H9 (cell line): Measurements from ENCODE around the gene ANKS1B. TPM values are rescaled to one million over a fixed set of nuclear protein-coding genes. Genes with fewer than 3 reads are reported as not detected.
A peak's percentile ranks its signal among the peaks of the same experiment; 100 is the strongest.

Source experiments
- DNase-seq: peaks from one replicate; pipeline ENCODE4 v3.0.0-alpha.2; 2017
- H2AFZ ChIP-seq: one replicate; pipeline ENCODE4 v1.6.1; 2013; ENCODE audit warnings: mild to moderate bottlenecking, low read length, control low read depth, moderate library complexity
- H2AK5ac ChIP-seq: 2 replicates; pipeline ENCODE4 v1.6.1; 2013; ENCODE audit warnings: low read length, control low read depth, mixed read lengths; ENCODE audit not compliant: insufficient read length
- H2BK120ac ChIP-seq: one replicate; pipeline ENCODE4 v1.6.1; 2013; ENCODE audit warnings: low read depth, mild to moderate bottlenecking, low read length, control low read depth, inconsistent platforms; ENCODE audit not compliant: poor library complexity, severe bottlenecking
- H2BK12ac ChIP-seq: 2 replicates; pipeline ENCODE4 v1.6.1; 2013; ENCODE audit warnings: low read length, control low read depth, mixed read lengths, low read depth; ENCODE audit not compliant: insufficient read length
- H2BK15ac ChIP-seq: 2 replicates; pipeline ENCODE4 v1.6.1; 2013; ENCODE audit warnings: low read depth, low read length, control low read depth
- H2BK20ac ChIP-seq: one replicate; pipeline ENCODE4 v1.6.1; 2013; ENCODE audit warnings: low read depth, mild to moderate bottlenecking, low read length, control low read depth, inconsistent platforms; ENCODE audit not compliant: poor library complexity, severe bottlenecking
- H2BK5ac ChIP-seq: 2 replicates; pipeline ENCODE4 v1.6.1; 2013; ENCODE audit warnings: low read length, control low read depth, mixed read lengths; ENCODE audit not compliant: insufficient read length
- H3K14ac ChIP-seq: 2 replicates; pipeline ENCODE4 v1.6.1; 2013; ENCODE audit warnings: low read length, control low read depth; ENCODE audit not compliant: insufficient read depth
- H3K18ac ChIP-seq: 2 replicates; pipeline ENCODE4 v1.6.1; 2013; ENCODE audit warnings: low read depth, mild to moderate bottlenecking, mixed read lengths, low read length, control low read depth; ENCODE audit not compliant: insufficient read length
- H3K23ac ChIP-seq: 2 replicates; pipeline ENCODE4 v1.6.1; 2013; ENCODE audit warnings: low read length, control low read depth, mixed read lengths, low read depth; ENCODE audit not compliant: insufficient read length
- H3K23me2 ChIP-seq: 2 replicates; pipeline ENCODE4 v1.6.1; 2013; ENCODE audit warnings: low read depth, mild to moderate bottlenecking, mixed read lengths, low read length, control low read depth; ENCODE audit not compliant: insufficient read length, poor library complexity, severe bottlenecking
- H3K27ac ChIP-seq: 2 replicates; pipeline ENCODE4 v1.5.1; 2013; ENCODE audit warnings: low read length, control low read depth, mixed read lengths, low read depth; ENCODE audit not compliant: insufficient read length
- H3K27me3 ChIP-seq: 2 replicates; pipeline ENCODE4 v1.6.1; 2013; ENCODE audit warnings: low read length, control low read depth, inconsistent platforms; ENCODE audit not compliant: insufficient read depth
- H3K4ac ChIP-seq: 2 replicates; pipeline ENCODE4 v1.6.1; 2013; ENCODE audit warnings: low read depth, mild to moderate bottlenecking, control low read depth, inconsistent platforms, low read length, moderate library complexity
- H3K4me1 ChIP-seq: 2 replicates; pipeline ENCODE4 v1.6.1; 2013; ENCODE audit warnings: low read length, control low read depth, inconsistent platforms; ENCODE audit not compliant: insufficient read depth
- H3K4me2 ChIP-seq: 2 replicates; pipeline ENCODE4 v1.6.1; 2013; ENCODE audit warnings: low read length, control low read depth, mixed read lengths; ENCODE audit not compliant: insufficient read length, insufficient read depth
- H3K56ac ChIP-seq: 2 replicates; pipeline ENCODE4 v1.6.1; 2013; ENCODE audit warnings: low read depth, mild to moderate bottlenecking, mixed read lengths, low read length, control low read depth; ENCODE audit not compliant: insufficient read length
- H3K79me1 ChIP-seq: 2 replicates; pipeline ENCODE4 v1.6.1; 2013; ENCODE audit warnings: low read depth, mild to moderate bottlenecking, moderate library complexity, low read length, control low read depth, inconsistent platforms; ENCODE audit not compliant: insufficient read depth, poor library complexity, severe bottlenecking
- H3K79me2 ChIP-seq: 2 replicates; pipeline ENCODE4 v1.6.1; 2013; ENCODE audit warnings: low read length, control low read depth, inconsistent platforms; ENCODE audit not compliant: insufficient read depth
- H3K9ac ChIP-seq: 2 replicates; pipeline ENCODE4 v1.6.1; 2013; ENCODE audit warnings: low read length, control low read depth, mixed read lengths; ENCODE audit not compliant: insufficient read length; ENCODE audit errors: extremely low read depth
- H3K9me3 ChIP-seq: one replicate; pipeline ENCODE4 v1.6.1; 2013; ENCODE audit warnings: low read depth, low read length, inconsistent platforms; ENCODE audit not compliant: control insufficient read depth
- H3T11ph ChIP-seq: one replicate; pipeline ENCODE4 v1.6.1; 2013; ENCODE audit warnings: mild to moderate bottlenecking, low read length, control low read depth, inconsistent platforms
- H4K20me1 ChIP-seq: one replicate; pipeline ENCODE4 v1.6.1; 2013; ENCODE audit not compliant: control insufficient read depth, insufficient read length, insufficient read depth
- H4K5ac ChIP-seq: 2 replicates; pipeline ENCODE4 v1.6.1; 2013; ENCODE audit warnings: low read depth, mild to moderate bottlenecking, mixed read lengths, low read length, control low read depth; ENCODE audit not compliant: insufficient read length
- H4K8ac ChIP-seq: replicated peaks from 2 replicates; pipeline ENCODE4 v1.6.1; 2013; ENCODE audit warnings: low read length, control low read depth, mixed read lengths, low read depth; ENCODE audit not compliant: insufficient read length
- H4K91ac ChIP-seq: 2 replicates; pipeline ENCODE4 v1.6.1; 2013; ENCODE audit warnings: low read depth, mild to moderate bottlenecking, moderate library complexity, mixed read lengths, low read length, control low read depth; ENCODE audit not compliant: insufficient read length
- H3K27ac Mint-ChIP-seq, 3 experiments: 2 replicates in 2 of 3; 3 replicates in 1 of 3; pipeline ENCODE4 v1.8.0; 2020 to 2021; ENCODE audit warnings: mixed read lengths in 3 of 3, mild to moderate bottlenecking in 1 of 3, moderate library complexity in 1 of 3
- H3K27me3 Mint-ChIP-seq: 2 replicates; pipeline ENCODE4 v1.8.0; 2021; ENCODE audit warnings: low read depth, mild to moderate bottlenecking, moderate library complexity, mixed read lengths
- H3K36me3 Mint-ChIP-seq, 3 experiments: 2 replicates in 2 of 3; 3 replicates in 1 of 3; pipeline ENCODE4 v1.8.0; 2020 to 2021; ENCODE audit warnings: low read depth in 3 of 3, mixed read lengths in 3 of 3; ENCODE audit not compliant: insufficient read depth in 1 of 3
- H3K4me1 Mint-ChIP-seq, 2 experiments: 2 replicates each; pipeline ENCODE4 v1.8.0; 2020; ENCODE audit warnings: mixed read lengths in 2 of 2
- H3K4me3 Mint-ChIP-seq, 2 experiments: 2 replicates in 1 of 2; 3 replicates in 1 of 2; pipeline ENCODE4 v1.8.0; 2020 to 2021; ENCODE audit warnings: mild to moderate bottlenecking in 2 of 2, mixed read lengths in 2 of 2, moderate library complexity in 1 of 2
- H3K9me3 Mint-ChIP-seq, 2 experiments: 2 replicates in 1 of 2; 3 replicates in 1 of 2; pipeline ENCODE4 v1.8.0; 2020; ENCODE audit warnings: mild to moderate bottlenecking in 2 of 2, mixed read lengths in 2 of 2, moderate library complexity in 1 of 2
- CTCF ChIP-seq: fragments of 200-600 bp; sonication (generic); conservative IDR thresholded peaks from 3 replicates; pipeline ENCODE4 v1.8.0; 2021; ENCODE audit warnings: antibody characterized with exemption, mild to moderate bottlenecking
- WGBS: extraction: QIAGEN DNeasy Blood & Tissue Kit; methylation state at CpG from one replicate; pipeline ENCODE4 v1.1.7; 2013; ENCODE audit warnings: missing lambda C conversion rate, low lambda C conversion rate, mixed read lengths; ENCODE audit not compliant: insufficient read length; ENCODE audit errors: extremely low coverage; 5-methylcytosine and 5-hydroxymethylcytosine counted together
- total RNA-seq: library from RNA; stranded (reverse); gene quantifications from 2 replicates; pipeline ENCODE4 v1.2.1, GENCODE V29; 2021

ANKS1B gene
- total RNA-seq, 1 experiment from 2014 or later: 4.1 TPM

- Histone ChIP-seq H2BK15ac (no peak overlapping the region), H3K4me1 (no peaks in the 10 kb centered on the region), H2AK5ac (no peak overlapping the region), H4K91ac (no peak overlapping the region), H3K14ac (no peak overlapping the region), H4K8ac (no peak overlapping the region), H2BK5ac (no peak overlapping the region), H3T11ph (no peak overlapping the region), H4K20me1 (no peaks in the 10 kb centered on the region), H3K23me2 (no peaks in the 10 kb centered on the region), H3K56ac (no peak overlapping the region), H3K79me1 (no peaks in the 10 kb centered on the region), H4K5ac (no peak overlapping the region), H3K23ac (no peak overlapping the region), H3K4me2 (no peak overlapping the region), H2BK12ac (no peak overlapping the region), H3K18ac (no peak overlapping the region), H2AFZ (no peak overlapping the region), H3K79me2 (no peaks in the 10 kb centered on the region), H3K4ac (no peak overlapping the region), H3K27me3 (no peaks in the 10 kb centered on the region), H2BK120ac (no peak overlapping the region), H3K27ac (no peak overlapping the region), H2BK20ac (no peak overlapping the region), H3K9me3 (no peaks in the 10 kb centered on the region), H3K9ac (no peak overlapping the region)
- no CpG with 5 or more reads among the region's 3 CpGs for WGBS
- TF ChIP-seq CTCF: no peak
- DNase-seq: no peak
- no peaks in the 10 kb centered on the region for H3K36me3 Mint-ChIP-seq
- no peaks in the 10 kb centered on the region; a peak in 1 of 5 replicates for H3K9me3 Mint-ChIP-seq
- H3K4me3 Mint-ChIP-seq: no peak overlapping the region
- no peaks in the 10 kb centered on the region for H3K27me3 Mint-ChIP-seq
- H3K4me1 Mint-ChIP-seq: peaks cover 5 to 9% of the 10 kb centered on the region in 2 experiments
- peak overlapping the region in 2 of 3 experiments; percentile 1 to 62; a peak in 2 of 7 replicates for H3K27ac Mint-ChIP-seq
Measured at GRCh38 chr12:99442758-99443157, 542.0 kb downstream of the ANKS1B start.
